GM21529 (cell line): ENCODE measurements around the gene HNRNPL.
A peak's percentile ranks its signal among the peaks of the same experiment; 100 is the strongest.
"Not testable (repeated sequence)": the region's sequence is repeated elsewhere in the genome, so short reads cannot be mapped to it uniquely, and the experiment has no call there.

ENCODE experiments used
- ATAC-seq: cut with Tn5 transposase; IDR thresholded peaks from one replicate; pipeline ENCODE4 v1.9.1; 2021; ENCODE audit not compliant: unreplicated experiment

The HNRNPL gene

DNA sequence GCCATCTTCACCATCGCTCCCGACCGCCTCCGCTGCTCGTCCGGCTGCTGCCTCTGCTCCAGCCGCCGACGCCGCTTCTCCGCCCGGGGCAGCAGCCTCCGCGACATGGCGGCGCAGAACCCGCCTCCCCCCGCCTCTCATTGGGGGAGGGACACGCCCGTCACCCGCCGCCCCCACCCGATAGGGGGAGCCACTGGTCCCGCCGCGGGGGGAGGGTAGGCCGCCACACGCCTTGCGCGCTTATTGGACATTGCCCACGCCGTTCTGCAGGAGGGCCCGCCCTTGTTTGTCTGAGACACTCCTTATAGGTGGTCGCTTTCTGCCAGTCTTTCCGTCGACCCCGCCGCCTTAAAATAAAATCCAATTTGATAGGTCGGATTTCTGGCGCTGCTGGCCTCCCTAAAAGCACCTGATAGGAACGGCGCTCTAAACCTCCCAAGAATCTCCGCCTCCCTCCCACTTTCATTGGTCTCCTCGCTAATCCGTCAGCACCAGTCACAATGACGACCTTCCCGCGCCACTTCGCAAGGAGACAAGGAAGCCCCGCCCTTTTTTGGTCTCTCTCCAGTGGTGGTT lies at the start of gene HNRNPL:
HNRNPL (minus strand) TSS at position 127 of the 576 bp plus-strand sequence; CDS start at position 107, 20 bp downstream.
- peak; percentile 53 for ATAC-seq

DNA sequence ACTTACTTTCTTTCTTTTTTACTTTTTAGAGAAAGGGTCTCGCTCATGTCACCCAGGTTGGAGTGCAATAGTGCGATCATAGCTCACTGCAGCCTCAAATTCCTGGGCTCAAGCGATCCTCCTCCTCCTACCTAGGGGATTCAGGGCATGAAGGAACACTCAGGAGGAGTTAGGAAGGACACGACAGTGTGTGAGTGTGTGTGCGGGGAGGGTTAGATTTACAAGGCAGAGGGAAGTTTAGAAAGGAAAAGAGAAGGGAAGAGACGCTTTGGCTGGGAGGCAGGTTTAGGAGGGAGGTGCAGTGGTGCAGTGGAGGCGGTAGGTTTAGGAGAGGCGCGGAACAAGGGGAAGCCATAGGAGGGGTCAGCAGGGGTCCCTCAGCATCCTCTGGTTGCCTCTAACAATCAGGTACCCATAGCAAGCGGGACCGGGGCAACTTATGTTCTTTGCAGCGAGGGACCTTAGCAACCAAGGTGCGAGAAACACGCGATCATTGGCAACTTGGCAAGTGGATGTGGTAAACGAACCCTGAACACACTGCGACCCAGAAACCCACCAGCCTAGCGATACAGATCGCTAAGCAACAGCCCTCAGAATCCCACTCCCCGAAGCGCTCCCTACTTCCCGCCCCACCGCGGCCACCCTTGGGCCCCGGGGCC lies 49.1 kb upstream of the HNRNPL start:
- ATAC-seq: no peak

DNA sequence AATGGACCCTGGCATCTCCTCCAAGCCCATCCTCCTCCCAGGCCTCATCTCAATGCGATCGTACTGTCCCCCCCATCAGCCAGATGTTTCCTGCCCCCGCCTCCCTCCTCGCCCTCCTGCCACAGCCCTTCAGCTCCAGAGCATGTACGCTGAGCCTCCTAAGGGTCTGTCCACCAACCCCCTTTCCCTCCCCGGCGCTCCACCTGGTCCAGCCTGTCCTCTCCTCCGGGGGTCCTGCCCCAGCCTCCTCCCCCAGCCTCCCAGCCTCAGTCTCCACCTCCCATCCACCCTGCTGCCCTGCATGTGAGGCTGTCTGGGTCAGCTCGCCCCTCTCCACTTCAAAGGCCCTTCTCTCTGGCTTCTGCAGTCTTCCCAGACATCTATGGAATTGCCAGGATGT lies 45.2 kb upstream of the HNRNPL start:
- ATAC-seq: no peak

DNA sequence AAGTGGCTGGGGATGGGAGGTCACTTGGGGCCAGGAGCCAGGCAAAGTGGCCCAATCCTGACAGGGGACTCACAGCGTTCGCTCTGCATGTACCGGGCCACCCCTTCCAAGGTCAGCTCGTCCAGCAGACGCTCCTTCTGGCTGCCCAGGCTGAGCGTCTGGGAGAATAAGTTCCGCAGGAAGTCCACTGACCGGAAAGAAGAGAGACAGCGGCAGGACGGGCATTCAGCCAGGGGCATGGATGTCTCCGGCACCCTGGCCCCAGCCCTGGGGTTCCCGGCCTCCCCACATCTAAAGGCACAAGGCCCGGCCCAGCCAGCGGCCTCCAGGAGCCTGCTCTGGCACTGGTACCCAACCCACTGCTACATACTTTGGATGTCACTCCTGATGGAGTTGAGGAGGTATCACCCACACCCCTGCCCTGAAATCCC lies 43.6 kb upstream of the HNRNPL start:
- ATAC-seq: no peak

DNA sequence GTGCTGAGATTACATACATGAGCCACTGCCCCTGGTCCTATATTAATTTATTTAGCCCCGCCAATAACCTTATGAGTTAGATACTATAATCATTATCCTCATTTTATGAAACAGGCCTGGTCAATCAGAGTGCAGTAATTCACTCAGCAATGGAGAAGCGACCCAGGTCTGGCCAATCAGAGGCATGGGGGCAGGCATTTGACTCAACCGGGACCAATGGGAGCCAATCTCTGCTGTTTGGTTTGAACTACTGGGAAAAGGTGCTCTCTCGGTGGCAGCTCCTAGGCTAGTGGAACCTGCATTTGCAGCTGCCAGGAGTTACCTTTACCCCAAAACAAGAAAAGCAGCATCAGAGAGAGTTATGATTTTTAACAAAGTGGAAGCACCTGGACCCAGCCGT lies 43.1 kb upstream of the HNRNPL start:
- no peak for ATAC-seq

DNA sequence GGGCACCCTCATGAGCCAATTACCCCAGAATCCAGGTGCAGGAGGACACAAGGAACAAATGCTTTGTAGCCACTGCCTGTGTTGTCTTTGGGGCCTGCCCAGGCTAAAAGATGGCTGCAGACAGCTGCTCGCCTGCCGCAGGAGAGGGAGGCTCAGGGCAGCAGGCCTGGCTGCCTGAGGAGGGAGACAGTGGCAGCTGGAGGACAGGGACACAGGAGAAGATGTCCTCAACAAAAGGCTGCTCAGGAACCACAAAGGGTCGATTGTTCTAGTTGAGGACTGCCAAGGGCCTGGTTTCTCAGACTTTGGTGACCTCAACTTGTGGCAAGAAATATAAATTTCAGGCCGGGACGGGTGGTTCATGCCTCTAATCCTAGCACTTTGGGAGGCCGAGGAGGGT lies 42.0 kb upstream of the HNRNPL start:
- no peak for ATAC-seq

DNA sequence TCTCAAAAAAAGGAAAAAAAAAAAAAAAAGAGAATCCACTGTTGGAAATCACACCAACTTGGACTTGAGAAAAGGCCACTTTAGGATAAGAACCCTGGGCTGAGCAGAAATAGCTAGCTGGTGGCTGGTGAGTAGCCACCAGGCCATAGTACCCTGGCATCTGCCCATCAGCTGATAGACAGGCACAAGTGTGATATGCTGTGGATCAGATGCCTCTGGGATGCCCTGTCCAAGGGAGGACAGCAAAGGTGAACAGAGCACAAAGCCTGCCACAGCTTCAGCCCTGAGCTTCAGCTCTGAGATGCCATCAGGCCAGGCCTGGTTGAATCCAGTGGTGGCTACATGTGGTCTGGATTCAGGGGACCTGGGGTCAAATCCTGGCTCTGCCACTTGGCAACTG lies 40.9 kb upstream of the HNRNPL start:
- no peak for ATAC-seq

DNA sequence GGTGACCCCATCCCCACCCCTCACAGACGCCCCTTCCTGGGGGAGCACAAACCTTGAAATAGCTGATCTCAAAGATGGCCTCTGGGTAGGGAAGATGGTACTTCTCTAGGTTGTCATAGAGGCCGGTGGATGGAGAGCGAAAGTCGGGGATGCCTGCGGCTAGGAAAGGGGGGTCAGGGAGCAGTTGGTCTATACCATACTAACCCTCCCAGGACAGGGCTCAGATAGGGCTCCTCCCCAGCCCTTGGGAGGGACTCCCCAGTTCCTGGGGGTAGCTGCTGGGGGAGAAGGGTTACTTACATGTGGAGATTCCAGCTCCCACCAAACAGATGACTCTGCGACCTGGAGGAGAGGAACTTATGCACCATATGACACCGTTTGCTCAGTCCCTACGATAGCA lies 40.0 kb upstream of the HNRNPL start:
- no peak for ATAC-seq

DNA sequence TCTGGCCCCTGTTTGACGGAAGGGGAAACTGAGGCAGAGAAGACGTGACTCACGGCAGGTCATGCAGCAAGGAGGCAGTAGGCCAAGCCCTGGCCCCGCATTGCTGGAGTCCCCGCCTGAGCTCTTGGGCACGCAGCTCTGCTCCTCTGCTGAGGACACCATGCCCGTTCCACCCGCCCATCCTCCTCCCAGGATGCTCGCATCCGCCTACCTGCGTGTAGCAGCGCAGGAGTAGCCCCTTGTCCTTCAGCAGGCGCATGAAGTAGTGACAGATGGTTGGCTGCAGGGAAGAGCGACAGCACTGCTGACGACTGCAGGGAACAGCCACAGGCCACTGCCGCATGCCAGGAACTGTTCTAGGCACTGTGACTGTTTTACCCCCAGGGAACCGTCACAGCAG lies 39.1 kb upstream of the HNRNPL start:
- no peak for ATAC-seq

DNA sequence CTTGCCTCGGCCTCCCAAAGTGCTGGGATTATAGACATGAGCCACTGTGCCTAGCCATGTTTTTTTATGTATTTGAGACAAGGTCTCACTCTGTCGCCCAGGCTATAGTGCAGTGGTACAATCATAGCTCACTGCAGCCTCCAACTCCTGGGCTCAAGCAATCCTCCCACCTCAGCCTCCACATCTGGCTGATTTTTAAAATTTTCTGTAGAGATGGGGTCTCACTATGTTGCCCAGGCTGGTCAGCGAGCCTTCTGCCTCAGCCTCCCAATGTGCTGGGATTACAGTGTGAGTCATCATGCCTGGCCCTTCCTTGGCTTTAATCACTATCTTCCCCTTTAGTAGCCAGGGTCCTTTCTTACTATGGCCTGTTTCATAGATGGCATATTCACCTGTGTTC lies 34.9 kb upstream of the HNRNPL start:
- ATAC-seq: not testable (repeated sequence)

DNA sequence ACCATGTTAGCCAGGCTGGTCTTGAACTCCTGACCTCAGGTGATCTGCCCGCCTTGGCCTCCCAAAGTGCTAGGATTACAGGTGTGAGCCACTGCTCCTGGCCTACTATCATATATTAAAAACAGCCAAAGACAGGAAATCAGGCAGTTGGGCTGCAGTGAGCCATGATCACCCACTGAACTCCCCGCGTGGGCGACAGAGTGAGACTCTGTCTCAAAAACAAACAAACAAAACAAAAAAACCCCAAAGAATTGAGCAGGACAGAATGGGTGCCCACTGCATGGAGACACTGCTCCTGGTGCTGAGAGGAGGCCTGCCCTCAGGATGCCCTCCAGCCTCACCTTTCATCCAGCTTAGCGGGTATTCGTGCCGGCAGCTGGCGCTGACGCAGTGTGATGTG lies 33.5 kb upstream of the HNRNPL start:
- no peak for ATAC-seq

DNA sequence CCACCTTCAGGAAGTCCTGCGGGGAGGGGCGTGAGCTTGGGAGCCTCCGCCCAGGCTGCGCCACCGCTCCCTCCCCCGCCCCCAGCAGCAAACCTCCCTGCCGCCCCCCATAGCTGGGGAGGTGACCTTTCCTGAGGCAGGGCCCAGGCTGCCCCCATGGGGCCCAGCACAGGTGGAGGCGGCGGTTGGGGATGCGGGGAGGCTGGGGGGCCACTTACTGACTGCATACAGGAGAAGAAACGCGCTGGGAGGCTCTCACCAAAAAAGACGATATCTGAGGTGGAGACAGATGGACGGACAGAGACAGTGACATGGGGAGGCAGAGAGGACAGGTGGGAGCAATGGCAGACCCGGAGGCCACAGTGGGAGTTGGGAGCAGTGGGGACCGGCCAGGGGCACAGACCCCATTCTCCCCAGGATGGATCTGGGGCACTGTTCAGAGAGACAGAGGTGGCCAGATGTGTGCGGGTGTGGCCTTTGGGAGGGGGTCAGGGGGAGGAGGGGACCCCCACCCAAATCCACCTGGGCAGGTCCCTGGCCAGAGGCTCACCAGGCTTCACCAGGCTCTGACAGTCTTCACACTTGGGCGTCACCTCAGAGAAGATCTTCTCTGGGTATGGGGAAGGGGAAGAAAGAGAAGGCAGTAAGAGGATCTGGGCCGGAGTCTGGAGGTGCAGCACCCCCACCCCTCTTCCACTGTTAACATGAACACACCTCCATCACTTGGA lies 31.3 kb upstream of the HNRNPL start:
- ATAC-seq: no peak

DNA sequence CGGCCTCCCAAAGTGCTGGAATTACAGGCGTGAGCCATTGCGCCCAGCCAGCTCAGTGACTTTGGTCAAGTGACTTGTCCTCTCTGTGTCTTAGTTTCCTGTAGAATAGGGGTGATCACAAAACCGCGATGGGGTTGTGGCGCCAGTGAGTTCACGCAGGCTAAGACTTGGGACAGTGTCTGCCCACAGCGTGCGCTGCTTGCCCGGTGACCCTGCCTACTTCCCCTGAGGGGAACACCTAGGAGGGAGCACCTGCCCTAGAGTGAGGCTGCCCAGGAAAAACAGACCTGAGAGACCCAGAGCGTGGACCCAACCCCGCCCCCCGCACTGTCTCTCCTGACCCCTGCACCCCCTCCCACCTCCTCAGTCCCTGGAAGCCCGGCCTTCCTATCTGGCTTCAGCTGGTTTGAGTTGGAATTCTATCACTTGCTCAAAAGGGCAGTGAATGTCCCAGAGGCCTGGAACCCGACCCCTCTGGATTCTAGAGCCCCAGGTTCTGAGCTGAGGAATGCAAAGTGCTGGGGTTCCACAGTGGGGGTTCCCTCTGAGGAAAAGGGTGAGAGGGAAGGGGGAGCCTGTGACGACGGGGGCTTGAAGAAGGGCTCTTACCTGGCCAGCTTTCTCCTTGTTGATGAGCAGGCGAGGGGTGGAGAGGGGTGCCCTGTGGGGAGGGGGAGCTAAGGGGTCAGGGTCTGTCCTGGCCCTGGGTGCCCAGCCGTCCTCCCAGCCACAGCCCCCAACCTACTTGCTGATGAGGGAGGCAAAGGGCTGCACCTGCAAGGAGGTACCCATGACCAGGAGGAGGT lies 30.5 kb upstream of the HNRNPL start:
- ATAC-seq: no peak

DNA sequence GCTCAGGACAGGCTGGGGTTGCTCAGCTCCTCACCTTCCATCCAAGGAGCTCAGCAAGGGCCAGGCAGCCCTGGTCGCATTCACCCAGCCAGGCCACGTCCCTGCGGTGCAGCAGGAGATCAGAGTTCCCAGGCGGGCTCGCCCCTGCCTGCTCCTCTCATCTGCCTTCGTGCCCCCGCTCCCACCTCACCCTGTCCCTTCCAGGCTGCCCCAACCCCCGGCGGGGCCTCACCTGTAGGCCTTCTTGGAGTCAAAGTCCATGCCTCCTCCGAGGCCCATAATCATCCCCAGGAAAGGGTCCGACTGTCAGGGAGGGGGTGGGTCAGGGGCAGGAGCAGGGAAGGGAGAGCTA lies 29.6 kb upstream of the HNRNPL start:
- ATAC-seq: no peak

DNA sequence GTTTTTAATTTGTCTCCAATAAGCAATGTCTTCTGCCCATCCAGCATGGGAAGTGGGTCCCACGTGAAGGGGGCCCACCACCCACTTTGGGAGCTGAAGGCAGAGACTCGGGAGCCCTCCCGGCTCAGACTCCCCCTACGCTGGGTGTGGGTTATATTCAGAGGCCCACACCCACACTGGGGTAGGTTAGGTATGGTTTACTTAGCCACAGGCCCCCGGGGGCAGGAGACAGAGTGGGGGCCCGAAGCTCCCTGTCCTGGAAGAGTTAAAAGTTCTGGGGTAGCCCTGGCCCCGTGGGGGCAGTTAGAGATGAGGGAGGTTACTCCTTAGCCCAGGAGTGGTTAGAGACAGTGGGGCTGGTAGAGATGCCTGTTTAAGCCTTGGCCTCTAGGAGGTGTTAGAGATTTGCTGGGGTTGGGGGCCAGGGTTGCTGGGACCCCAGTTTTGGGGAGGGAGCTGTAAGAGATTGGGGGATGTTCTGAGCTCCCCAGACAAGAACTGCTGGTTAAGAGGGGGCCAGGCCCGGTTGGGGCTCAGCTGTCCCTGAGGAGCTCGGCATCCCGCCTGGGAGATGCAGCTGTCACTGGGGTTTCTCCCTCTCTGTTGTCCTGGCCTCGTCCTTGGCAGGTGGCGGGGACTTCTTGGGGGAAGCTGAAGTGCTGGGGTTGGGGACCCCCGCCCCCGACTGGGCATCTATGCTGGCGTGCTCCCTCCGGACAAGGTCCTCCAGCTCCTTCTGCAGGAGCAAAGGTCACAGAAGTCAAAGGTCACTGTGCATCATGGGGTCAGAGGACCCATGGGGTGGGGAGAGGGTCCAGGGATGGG lies 29.0 kb upstream of the HNRNPL start:
- ATAC-seq: no peak

DNA sequence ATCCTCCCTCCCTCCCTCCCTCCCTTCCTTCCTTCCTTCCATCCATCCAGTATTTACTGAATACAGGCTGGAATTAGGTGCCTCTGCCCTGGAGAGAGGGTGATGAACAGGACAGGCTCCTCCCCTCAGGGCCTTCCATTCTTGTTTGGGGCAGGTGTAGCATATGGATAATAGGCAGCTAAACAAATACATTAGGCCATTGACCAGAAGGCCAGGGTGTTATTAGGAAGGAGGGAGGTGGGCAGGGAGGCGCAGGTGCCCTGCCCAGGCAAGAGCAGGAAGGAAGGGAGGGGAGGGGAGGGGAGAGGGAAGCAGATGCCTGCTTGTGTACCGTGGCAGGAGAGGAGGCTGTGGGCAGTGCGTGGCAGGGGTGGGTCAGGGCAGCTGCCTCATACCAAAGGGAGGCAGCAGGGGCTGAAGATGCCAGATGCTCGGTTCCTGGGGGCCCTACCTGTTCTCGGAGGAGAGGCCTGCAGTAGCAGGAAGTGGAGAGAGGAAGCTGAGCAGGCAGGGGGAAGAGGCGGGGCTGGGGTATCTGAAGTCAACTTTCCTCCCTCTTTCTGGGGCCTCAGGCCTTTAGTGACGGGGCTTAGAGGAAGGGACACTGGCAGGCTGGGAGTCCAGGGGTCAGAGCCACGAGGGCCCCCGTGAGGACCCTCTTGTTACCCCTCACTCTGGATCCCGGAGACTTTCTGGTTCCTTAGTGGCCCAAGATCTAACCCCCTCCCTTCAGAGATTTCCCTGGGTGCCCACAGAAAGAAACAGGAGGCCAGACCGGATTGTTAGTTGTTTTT lies 28.2 kb upstream of the HNRNPL start, which contains the start of gene RINL:
RINL (minus strand) TSS at position 495 of the 794 bp plus-strand sequence. CDS start 1,533 bp downstream, outside the sequence.
- ATAC-seq: peak; percentile 66

DNA sequence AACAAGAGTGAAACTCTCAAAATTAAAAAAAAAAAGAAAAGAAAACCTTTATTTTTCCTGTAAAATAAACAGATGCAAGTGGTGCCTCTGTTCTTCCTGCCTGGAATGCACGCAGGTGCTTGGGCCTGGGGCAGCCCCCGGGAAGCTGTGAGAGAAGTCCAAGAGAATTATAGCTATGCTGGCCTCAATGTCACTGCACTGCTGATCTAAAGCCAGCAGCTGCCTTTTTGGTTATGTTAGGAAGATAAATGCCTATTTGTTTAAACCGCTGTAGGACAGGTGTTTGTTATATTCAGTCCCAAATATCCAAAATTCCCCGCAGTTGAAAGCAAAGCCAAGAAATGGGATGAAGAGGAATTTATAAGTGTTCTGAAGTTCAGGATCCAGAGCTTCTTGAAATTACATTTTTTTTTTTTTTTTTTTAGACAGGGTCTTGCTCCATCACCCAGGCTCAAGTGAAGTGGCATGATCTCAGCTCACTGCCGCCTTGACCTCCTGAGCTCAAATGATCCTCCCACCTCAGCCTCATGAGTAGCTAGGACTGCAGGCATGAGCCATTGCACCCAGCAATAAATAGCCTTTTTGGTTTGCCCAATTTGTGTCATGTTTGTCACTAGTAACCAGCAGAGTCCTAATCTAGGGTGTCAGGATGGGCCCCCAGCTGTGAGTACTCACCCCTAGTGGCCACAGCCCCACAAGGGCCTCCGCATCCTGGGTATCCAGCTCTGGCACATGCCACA lies 26.0 kb upstream of the HNRNPL start:
- no peak for ATAC-seq

DNA sequence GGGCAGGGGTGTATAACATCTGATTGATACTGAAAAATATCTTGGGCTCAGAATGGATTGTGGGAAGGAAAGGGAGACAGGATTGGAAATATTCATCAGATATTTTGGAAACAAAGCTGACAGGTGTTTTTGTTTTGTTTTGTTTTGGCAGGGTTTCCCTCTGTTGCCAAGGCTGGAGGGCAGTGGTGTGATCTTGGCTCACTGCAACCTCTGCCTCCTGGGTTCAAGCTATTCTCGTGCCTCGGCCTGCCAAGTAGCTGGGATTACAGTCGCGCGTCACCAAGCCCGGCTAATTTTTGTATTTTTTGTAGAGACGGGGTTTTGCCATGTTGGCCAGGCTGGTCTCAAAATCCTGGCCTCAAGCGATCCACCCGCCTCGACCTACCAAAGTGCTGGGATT lies 23.6 kb upstream of the HNRNPL start:
- not testable (repeated sequence) for ATAC-seq

DNA sequence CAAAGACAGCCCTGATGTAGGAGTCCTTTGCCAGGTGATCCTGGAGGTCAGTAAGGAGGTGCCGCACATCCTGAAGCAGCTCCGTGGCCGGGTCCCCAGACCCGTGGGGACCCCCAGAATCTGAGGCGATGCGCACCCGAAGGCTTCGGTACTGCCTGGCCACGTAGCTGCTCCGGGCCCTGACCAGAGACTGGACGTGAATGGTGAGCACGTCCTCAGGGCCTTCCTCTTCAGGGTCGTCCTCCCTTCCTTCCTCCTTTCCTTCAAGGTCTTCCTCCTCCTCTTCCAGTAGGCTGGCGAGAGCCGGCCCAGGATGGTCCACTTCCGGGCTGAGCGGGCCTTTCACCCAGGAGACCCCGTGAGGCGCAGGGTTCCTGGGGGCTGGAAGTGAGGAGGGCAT lies 20.8 kb upstream of the HNRNPL start:
- no peak for ATAC-seq
